HG02623 (cell line): ENCODE measurements around the gene SLC25A51.
A peak's percentile ranks its signal among the peaks of the same experiment; 100 is the strongest.

ENCODE experiments used
- ATAC-seq: cut with Tn5 transposase; IDR thresholded peaks from one replicate; pipeline ENCODE4 v1.9.1; 2021; ENCODE audit warnings: moderate library complexity; ENCODE audit not compliant: unreplicated experiment

SLC25A51 gene, protein sequence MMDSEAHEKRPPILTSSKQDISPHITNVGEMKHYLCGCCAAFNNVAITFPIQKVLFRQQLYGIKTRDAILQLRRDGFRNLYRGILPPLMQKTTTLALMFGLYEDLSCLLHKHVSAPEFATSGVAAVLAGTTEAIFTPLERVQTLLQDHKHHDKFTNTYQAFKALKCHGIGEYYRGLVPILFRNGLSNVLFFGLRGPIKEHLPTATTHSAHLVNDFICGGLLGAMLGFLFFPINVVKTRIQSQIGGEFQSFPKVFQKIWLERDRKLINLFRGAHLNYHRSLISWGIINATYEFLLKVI

DNA sequence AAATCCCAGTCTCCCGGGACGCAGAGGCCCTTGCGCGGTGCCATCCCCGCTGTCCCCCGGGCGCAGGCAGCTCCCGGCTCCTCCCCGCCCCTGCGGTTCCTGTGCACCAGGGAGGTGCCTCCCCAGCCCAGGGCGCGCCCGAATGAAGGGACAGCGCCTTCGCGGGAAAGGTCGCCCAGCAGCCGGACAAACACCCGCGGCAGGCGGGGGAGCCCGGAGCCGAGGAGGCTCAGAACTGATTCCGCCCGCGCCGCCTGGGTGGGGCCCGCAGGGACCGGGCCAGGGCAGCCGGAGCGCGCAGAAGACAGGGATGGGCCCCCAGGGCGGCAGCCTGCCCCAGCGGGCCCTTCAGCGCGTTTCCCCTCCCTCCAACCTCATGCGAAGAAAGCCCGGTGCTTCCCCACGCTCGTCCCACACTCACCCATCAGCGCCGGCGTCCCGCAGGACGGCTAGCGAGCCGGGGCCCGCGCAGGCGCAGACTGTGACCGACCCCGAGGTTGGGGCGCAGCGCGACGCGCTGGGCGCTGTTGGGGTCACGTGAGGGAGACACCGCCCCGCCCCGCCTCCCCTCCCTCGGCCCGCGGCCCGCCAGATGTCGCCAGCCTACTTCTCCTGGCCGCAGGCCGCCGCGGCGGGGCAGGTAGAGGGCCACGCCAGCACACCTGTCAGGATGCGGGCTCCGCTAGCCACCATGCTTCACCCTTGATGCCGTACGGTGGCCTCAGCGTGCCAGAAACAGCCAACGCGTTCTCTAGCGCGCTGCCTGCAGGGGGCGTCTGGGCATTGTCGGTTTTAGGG, at the start of gene SLC25A51:
TSS of gene SLC25A51 (minus strand) at position 481 of the 798 bp plus-strand sequence. CDS start 15,577 bp downstream, outside the sequence.
- ATAC-seq = peak; percentile 79

DNA sequence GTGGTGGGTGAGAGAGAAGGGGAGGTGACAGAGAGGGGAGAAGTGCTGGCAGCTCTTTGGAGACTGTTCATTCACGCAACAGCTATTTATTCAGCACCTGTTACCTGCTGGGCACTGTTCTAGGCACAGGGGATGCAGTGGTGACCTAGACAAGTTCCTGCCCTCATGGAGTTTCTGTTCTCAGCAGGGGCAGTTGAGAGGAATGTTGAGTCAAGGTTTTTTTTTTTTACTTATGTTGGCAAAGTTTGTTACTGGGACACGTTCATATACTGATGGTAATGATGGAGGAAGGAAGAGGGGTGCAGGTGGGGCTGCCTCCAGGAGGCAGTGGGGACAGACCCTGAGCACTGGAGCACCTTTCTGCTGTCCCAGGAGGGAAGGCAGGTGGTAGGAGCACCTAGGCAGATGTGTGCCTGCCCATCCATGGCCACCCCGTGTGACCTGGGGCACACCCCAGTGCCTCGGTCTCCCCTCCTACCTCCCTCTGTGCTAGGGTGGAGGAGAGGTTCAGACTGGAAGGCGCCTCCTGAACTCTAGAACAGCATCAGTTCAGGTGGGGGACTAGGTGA, 49.4 kb upstream of the SLC25A51 start:
- ATAC-seq = no peak

DNA sequence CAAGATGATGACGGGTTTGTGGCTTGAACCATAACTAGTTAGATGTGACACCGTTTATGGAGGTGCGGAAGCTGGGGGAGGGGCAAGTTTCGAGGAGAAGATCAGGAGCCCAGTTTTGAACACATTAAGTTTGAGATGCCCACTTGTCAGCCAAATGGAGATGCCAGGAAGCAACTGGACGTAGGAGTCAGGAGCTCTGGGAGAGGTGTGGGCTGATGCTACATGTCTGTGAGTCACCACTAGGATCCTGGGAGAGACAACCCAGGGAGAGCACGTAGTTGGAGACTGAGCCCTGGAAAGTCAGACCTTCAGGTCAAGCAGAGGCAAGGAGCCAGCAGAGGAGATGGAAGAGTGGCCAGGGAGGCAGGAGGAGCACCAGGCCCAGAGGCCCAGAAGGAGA, 48.8 kb upstream of the SLC25A51 start:
- no peak for ATAC-seq

DNA sequence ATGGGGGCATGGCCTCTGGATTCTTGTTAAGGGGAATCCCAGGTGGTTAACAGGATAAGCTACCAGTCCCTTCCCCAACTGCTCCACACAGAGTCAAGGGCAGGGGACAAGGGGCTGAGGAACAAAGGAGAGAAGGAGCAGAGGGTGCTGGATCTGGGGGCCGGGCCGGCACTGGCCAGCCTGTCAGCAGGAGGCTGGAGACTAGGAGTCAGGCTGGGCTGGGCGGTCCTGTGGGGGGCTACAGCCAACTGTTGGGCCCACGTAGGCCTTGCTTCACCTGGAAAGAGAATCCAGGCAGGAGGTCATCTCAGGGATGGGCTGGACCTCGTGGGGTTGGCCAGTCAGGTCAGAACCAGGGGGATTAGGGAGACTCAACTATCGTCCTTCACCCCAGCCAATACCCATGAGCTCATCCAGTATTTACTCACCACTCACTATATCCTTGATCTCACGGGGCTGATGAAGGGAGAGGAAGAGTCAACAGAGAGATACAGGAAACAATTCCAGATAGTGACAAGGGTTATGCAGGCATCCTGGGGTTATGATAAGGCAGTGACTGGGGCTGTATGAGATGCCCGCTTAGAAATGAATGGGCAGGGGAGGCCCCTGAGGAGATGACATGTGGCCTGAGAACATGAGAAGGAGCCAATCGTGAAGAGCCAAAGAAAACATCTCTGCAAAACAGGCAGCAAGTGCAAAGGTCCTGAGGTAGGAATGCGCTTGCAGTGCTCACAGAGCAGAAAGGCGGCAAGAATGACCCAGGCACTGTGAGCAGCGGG, 47.9 kb upstream of the SLC25A51 start:
- no peak for ATAC-seq

DNA sequence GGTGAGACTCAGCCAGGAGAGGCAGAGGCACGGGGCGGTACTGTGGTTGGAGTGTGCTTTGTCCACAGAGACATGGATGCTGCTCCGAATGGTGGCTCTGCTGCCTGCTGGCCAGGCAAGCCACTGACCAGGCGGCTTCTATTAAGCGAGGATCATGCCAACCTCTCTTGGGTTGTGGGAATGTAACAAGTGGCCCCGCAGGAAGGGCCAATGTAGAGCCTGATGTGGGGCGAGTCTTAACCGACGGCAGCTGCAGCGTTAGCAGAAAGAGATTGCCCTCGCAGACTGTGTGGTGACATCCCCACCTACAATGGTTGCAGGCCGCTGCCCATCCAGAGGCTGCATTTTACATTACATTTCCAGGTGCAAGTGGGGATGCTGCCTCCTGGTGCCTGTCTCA, 46.6 kb upstream of the SLC25A51 start:
- ATAC-seq = no peak

DNA sequence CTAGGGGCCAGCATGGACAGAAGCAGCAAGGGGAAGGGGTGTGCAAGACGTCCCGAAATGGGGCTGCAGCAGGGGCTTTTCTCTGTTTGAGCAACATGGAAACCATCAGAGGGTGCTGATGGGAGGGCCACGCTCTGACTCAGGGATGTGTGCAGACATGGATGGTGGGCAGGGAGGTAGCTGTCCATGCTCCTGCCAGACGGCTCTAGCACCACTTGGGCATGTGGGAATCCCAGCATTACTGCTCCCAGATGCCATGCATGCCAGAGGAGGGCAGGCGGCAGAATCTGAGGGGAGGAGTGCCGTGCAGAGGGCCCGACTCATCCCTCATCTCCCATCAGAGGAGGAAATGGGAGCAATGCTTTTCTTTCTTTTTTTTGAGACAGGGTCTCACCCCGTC, 45.6 kb upstream of the SLC25A51 start:
- ATAC-seq = no peak

DNA sequence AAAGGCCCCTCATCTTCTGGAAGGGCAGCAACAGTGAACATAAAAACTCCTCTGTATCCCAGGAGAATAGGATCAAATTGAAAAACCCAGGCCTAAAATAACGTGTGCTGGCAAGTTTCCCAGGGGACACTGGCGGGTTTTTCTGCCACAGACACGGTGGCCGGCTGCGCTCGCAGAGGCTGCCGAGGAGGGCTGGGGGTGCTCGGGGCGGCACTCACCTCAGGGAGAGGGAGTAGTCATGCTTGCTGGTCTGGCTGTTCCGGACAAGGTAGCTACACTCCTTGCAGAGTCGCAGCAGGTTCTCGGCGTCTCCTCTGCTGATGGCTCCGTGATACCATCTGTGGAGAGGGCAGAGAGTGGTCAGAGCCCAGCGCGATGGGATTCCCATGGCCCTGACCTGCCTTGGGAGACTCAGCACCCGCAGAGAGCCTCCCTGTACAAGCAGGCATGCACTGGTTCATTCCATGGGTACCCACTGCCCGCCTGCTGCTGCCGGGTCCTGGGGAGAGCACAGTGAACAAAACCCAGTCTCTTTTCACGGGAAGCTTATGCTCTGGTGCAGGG, 44.6 kb upstream of the SLC25A51 start:
- no peak for ATAC-seq

DNA sequence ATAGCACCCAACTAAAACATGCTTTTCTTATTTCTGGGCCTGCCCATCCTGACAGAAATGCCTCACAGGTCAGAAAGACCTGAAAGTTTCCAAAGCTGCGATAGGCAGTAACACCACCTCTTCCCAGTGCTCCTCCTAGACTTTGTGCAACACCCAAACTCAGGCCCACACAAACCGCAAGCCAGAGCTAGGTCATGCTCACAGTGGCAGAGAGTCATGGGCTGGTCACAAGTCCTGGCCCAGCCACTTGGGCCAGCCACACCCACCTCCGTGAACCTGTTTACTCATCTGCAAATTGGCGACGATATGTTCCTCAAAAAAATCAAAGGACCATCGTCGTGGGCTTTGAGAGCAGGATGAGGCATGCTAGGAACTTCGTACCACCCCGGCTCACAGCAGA, 44.0 kb upstream of the SLC25A51 start:
- no peak for ATAC-seq

DNA sequence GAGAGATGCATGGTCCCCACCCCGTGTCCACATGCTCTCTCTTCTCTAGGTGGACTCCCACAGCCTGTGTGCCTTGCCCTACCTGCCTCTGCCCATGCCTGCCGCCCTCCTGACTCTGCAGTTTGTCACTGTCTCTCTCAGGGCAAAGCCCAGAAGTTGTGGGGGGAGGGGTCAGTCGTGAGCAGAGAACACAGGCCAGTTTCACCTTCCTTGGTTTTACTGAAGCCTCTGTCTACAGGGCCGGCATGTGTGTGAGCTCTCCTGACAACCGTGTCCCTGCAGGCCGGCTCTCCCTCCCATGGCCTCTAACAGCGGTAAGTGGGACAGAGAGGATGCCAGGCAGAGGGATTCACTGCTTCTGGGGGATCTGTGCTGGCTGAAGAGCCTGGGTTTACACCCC, 43.5 kb upstream of the SLC25A51 start:
- no peak for ATAC-seq

DNA sequence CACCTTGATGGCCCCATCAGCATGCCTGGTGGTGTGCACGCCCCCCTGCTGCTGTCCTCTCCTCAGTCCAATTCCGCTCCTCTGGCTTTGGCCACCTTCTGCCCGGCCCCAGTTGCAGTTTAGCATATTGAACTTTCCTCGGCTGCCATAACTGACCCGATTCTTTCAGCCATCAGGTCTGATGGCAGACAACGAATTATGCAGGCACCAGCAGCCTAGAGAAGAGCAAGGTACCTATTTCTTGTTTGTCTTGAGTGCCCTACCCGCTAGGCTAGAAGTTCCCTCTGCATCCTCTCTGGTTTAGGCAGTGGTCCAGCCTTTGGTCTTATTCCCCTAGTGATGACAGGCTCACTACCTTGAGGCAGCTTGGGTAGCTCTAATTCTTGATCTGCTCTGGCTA, 43.0 kb upstream of the SLC25A51 start:
- no peak for ATAC-seq

DNA sequence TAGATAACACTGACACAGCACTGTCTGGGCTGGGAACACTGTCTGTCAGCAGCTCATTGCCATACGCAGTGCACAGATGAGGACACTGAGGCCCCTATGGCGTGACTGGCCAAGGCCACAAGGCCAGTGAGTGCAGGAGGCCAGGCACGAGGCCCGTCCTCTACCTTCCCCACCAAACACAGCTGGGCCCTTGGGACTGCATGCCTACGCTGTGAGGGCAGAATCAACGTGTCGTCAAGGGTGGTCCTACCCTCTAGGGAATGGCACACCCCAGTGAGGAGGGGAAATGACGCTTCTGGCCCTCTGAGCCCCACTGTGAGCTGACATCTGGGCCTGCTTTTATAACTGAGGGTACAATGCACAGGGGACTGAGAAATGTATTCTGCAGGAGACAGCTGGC, 42.1 kb upstream of the SLC25A51 start:
- ATAC-seq = no peak

DNA sequence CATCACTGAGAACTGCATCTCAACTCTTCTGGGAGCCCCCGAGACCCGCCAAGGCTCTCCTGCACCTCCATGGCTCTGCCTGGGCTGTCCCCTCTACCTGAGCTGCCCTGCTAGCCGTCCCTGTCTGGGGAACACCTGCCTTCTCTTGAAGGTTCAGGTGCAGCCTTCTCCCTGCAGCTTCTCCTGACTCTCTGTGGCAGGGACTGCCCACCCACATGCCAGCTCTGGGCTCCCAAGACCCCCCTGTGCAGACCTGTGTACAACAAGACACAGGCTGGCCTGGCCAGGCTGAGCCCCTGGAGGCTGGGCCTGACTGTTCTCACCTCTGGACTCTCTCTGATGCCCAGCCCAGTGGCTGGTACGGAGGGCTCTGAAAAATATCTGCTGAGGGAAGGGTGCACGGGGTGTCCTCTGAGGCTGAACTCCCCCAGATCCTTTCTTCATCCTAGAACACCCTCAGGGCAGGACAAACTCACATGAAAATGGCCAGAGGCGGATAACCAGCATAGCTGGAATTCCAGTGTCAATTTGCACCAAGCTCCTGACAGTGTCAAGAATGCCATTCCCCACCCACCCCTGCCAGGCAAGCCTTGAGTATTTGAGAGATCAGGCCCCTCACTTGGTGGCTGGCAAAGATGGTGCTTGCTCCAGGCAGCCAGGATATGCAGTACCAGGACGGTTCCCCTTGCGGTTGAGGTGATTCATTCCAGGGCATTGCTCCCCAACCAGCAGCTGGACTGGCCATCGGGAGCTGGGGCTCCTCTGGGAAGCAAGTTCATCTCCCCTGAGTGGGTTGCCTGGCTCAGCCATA, 40.9 kb upstream of the SLC25A51 start:
- ATAC-seq = no peak

DNA sequence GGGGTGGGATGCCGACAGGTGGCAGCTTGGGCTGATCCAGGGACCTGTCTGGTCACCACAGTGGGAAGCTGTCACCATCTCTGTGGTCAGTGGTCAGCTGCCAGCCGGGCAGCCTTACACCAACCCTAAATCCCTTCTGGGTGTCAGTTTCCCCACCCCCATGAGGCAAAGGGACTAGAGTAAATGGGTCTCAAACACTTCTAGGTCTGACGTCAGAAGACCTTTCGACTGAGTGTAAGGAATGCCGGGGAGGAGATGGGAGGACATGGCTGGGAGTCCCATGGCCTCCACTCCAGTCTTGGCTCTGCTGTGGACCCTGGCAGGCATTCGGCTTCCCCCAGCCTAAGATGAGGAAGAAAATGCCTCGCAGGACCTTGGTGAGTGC, 40.3 kb upstream of the SLC25A51 start:
- ATAC-seq = no peak

DNA sequence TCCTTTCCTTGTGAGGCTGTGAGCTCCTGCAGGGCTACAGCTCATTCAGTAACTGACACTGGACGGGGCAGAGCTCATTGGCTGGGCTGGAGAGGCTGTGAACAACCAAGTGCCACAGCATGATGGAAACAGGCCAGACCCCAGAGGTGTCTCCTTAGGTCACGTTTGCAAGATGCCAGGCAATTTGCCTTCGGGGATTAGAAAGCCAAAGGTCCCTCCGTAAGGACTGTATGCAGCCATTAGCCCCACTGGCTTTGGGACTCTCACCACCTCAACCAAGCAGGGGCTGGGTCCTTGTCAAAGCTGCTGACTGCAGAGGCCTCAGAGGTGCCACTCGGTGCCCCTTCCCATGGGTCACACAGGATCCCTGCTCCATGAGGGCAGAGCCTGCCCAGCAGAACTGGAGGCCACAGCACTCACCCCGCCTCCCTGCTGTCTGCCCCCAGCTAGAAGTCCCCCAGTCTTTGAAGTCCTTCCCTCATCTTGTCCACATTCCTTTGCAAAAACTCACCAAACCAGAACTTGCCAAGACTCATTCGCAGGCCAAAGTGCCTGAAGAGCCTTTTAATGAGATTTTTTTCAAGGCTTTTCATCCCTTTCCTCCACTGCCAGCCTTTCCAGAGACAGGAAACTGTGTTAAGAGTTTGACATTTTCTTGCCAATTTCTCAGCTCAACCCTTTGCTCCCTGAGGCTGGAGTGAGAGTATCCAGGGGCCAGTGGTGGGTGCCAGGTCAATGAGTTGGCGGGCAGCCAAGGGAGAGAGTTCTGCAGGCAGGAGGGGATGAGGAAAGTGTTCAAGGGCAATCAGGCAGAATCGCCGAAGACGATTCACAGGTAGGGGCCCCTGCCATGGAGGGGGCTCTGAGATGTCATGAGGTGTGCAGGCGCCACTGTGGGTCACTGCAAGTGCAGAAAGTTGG, 39.7 kb upstream of the SLC25A51 start:
- ATAC-seq = no peak

DNA sequence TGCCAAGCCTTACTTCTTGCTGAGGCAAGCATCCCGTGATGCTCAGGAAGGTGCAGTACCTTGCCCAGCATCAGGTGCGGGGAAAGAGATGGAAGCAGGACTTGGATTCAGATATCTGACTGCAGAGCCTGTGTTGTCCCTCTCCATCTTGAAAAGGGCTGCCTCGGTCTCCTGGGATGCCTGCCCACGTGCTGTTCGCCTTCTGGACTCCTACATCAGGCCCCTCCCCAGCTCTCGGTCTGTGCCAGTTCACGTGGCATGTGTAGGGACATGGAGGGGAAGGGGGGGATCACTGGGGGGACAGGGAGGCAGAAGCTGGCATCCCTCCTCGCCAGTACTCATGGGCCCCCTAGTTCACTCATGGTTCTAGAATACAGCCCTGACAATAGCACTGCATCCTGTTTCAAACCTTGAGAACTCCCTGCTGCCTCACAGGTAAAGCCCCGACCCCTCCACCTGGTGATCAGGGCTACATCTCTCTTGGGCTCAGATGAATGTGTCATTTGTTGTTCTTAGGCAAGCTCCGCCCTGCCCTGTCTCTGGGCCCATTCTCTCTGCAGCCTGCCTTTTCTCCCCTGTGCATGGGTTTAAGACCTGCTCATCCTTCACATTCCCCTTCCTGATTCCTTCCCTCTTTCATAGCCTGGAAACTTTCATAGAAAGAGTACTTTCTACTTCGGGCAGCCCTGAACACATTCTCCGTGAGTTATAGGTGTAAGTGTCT, 38.9 kb upstream of the SLC25A51 start:
- no peak for ATAC-seq

DNA sequence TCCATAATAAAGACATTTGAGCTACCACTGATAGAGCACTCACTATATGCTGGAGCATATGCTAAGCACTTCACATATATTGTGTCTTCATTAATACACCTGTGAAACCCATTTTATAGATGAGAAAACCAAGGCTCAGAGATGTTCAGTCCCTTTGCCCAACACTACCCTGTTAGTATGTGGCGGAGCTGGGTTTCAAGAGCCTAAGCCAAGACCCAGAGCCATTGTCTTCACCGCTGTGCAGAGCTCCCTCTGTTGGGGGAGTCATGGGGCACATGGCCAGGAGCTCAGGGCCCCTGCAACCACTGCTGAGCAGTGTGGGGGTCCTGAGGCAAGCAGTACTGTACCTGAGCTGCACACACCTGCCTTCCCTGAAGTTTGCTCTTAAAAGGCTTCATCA, 37.3 kb upstream of the SLC25A51 start:
- ATAC-seq = no peak

DNA sequence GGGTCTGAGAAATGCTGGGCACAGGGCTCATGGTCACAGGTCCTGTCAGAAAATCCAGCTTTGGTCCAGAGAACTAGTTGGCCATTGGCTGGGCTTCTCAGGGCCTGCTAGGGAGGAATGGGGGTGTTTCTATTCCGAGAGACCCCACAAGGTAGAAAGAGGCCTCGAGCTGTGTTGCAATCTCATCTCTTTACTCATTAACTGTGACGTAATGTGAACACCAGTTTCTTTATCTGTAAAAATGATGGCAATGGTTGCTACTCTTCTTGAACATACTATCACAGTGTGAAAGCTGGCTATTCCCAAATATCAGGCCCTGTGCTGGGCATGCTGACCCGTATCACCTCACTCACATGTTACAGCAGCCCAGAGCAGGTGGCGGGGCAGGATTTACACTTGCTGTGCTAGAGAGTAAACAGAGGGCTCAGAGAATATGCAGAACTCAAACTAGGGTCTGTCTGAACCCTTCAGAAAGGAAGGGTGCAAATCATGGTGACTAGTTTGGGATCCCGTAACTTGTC, 35.7 kb upstream of the SLC25A51 start:
- no peak for ATAC-seq
